ENCODE results near the gene PRAF2. TPM values are rescaled to one million over a fixed set of nuclear protein-coding genes. Genes with fewer than 3 reads are reported as not detected.

PRAF2 gene
- total and polyA plus RNA-seq, 2 of the 13 experiments (the other 11 are each of a cell fraction or from before 2014, with no cell fraction given), result 0.33 to 2.6 TPM

GRCh38 chrX:49075347-49075746 is 1.5 kb upstream of the PRAF2 start (continued):
- no peak for TF ChIP-seq ZXDC (CRISPR knock-in tag; IDR thresholded peaks at IDR 0.05)
- no peak for TF ChIP-seq ATAD3A (CRISPR knock-in tag; IDR thresholded peaks at IDR 0.05)
- no peak for TF ChIP-seq ZNF7 (CRISPR knock-in tag; IDR thresholded peaks at IDR 0.05)
- TF ChIP-seq ZNF724P (CRISPR knock-in tag; IDR thresholded peaks at IDR 0.05; ENCODE audit: borderline replicate concordance), result no peak
- no peak for TF ChIP-seq ARNT (IDR thresholded peaks at IDR 0.05)
- TF ChIP-seq ZNF644 (CRISPR knock-in tag; IDR thresholded peaks at IDR 0.05; ENCODE audit: low read depth), result no peak
- no peak for TF ChIP-seq ZNF318 (CRISPR knock-in tag; IDR thresholded peaks at IDR 0.05)
- TF ChIP-seq MZF1 (CRISPR knock-in tag; IDR thresholded peaks at IDR 0.05; ENCODE audit: borderline replicate concordance), result no peak
- no peak for TF ChIP-seq NFIC (IDR thresholded peaks at IDR 0.05; ENCODE audit: low read length)
- no peak for TF ChIP-seq CHD4 (IDR thresholded peaks at IDR 0.05; ENCODE audit: borderline replicate concordance, low read length)
- no peak for TF ChIP-seq RELA (CRISPR knock-in tag; IDR thresholded peaks at IDR 0.05)
